Smooth muscle cell (in vitro differentiated cells): ENCODE data around the gene SEPHS2. TPM values are rescaled to one million over a fixed set of nuclear protein-coding genes. Genes with fewer than 3 reads are reported as not detected.

Source experiments
- DNase-seq: peaks from one replicate; lab custom pipeline; 2025; ENCODE audit not compliant: unreplicated experiment; lab: John Stamatoyannopoulos, UW
- H2AFZ ChIP-seq: fragments of 200-600 bp; sonication (generic); 2 replicates; pipeline ENCODE4 v1.6.0; 2016; ENCODE audit warnings: antibody characterized with exemption, low read depth, mild to moderate bottlenecking
- H3F3A ChIP-seq: fragments of 200-600 bp; sonication (generic); 2 replicates; pipeline ENCODE4 v1.6.0; 2017; ENCODE audit warnings: antibody characterized with exemption, low read depth
- H3K27ac ChIP-seq: fragments of 200-600 bp; sonication (generic); 2 replicates; pipeline ENCODE4 v1.5.1; 2016; ENCODE audit warnings: low read depth, mild to moderate bottlenecking
- H3K27me3 ChIP-seq: fragments of 200-600 bp; sonication (generic); 2 replicates; pipeline ENCODE4 v1.6.1; 2016; ENCODE audit warnings: low read depth, mild to moderate bottlenecking
- H3K36me3 ChIP-seq: fragments of 200-600 bp; sonication (generic); 2 replicates; pipeline ENCODE4 v1.5.1; 2016; ENCODE audit warnings: low read depth
- H3K4me1 ChIP-seq: fragments of 200-600 bp; sonication (generic); 2 replicates; pipeline ENCODE4 v1.5.1; 2016; ENCODE audit warnings: low read depth
- H3K4me2 ChIP-seq: fragments of 200-600 bp; sonication (generic); 2 replicates; pipeline ENCODE4 v1.6.0; 2016; ENCODE audit warnings: mild to moderate bottlenecking
- H3K4me3 ChIP-seq: fragments of 200-600 bp; sonication (generic); 2 replicates; pipeline ENCODE4 v1.5.1; 2016; ENCODE audit warnings: mild to moderate bottlenecking
- H3K79me2 ChIP-seq: fragments of 200-600 bp; sonication (generic); 2 replicates; pipeline ENCODE4 v1.6.0; 2016; ENCODE audit warnings: low read depth, mild to moderate bottlenecking
- H3K9ac ChIP-seq: fragments of 200-600 bp; sonication (generic); 2 replicates; pipeline ENCODE4 v1.6.0; 2016; ENCODE audit warnings: low read depth
- H3K9me3 ChIP-seq: fragments of 200-600 bp; sonication (generic); replicated peaks from 2 replicates; pipeline ENCODE4 v1.5.1; 2016; ENCODE audit warnings: low read depth
- H4K20me1 ChIP-seq: fragments of 200-600 bp; sonication (generic); 2 replicates; pipeline ENCODE4 v1.6.0; 2016; ENCODE audit warnings: low read depth
- WGBS: methylation state at CpG from one replicate; pipeline ENCODE4 v1.1.7; 2016; ENCODE audit warnings: low lambda C conversion rate; 5-methylcytosine and 5-hydroxymethylcytosine counted together
- polyA plus RNA-seq: library from polyadenylated mRNA; unstranded; fragments of >200 nt; fragmentation: Nextera tagmentation; extraction: Ambion mirVana; gene quantifications from 2 replicates; pipeline ENCODE4 v1.2.1, GENCODE V29; 2016
- total RNA-seq: library from RNA; depleted of rRNA; stranded (reverse); fragments of >200 nt; gene quantifications from 2 replicates; pipeline ENCODE4 v1.2.3, GENCODE V29; 2014
- TF ChIP-seq, protein P1 (sequence below): fragments of 200-600 bp; sonication (generic); IDR thresholded peaks from 2 replicates; pipeline ENCODE4 v1.5.1; 2017; ENCODE audit warnings: borderline replicate concordance, mild to moderate bottlenecking, antibody characterized with exemption; ENCODE audit not compliant: insufficient read depth, poor library complexity, severe bottlenecking

Gene SEPHS2
- total and polyA plus RNA-seq, 2 experiments from 2014 or later = 12.1 to 26.4 TPM

DNA sequence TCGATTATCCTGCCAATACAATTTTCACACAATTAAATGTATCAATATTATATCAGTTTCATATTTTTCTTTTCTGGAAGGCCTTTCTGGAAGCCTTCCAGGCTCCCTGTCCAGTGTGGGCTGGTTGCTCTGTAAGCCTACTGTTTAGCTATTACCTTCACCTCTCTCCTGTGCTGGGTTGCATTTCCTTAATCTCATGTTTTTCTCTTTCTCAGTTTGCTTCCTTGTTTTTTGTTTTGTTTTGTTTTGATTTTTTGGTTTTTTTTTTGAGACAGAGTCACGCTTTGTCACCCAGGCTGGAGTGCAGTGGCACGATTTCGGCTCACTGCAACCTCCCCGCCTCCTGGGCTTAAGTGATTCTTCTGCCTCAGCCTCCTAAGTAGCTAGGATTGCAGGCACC is 6.8 kb downstream of the SEPHS2 start:
- no peaks in the 10 kb centered on the region for H3K9me3 ChIP-seq
- H3K79me2 ChIP-seq = no peaks in the 10 kb centered on the region
- no peaks in the 10 kb centered on the region for H3F3A ChIP-seq
- no peak overlapping the region for H3K9ac ChIP-seq
- H3K4me2 ChIP-seq = no peak overlapping the region
- H3K27ac ChIP-seq = no peak overlapping the region
- no peaks in the 10 kb centered on the region for H3K36me3 ChIP-seq
- H3K4me1 ChIP-seq = no peaks in the 10 kb centered on the region
- H4K20me1 ChIP-seq = peaks cover 4% of the 10 kb centered on the region
- TF ChIP-seq, protein P1, sequence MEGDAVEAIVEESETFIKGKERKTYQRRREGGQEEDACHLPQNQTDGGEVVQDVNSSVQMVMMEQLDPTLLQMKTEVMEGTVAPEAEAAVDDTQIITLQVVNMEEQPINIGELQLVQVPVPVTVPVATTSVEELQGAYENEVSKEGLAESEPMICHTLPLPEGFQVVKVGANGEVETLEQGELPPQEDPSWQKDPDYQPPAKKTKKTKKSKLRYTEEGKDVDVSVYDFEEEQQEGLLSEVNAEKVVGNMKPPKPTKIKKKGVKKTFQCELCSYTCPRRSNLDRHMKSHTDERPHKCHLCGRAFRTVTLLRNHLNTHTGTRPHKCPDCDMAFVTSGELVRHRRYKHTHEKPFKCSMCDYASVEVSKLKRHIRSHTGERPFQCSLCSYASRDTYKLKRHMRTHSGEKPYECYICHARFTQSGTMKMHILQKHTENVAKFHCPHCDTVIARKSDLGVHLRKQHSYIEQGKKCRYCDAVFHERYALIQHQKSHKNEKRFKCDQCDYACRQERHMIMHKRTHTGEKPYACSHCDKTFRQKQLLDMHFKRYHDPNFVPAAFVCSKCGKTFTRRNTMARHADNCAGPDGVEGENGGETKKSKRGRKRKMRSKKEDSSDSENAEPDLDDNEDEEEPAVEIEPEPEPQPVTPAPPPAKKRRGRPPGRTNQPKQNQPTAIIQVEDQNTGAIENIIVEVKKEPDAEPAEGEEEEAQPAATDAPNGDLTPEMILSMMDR = no peak
- DNase-seq = no peak
- H2AFZ ChIP-seq = no peak overlapping the region
- no peak overlapping the region for H3K4me3 ChIP-seq
- 94% methylated on average over 5 of the region's 5 CpGs for WGBS
- no peaks in the 10 kb centered on the region for H3K27me3 ChIP-seq

DNA sequence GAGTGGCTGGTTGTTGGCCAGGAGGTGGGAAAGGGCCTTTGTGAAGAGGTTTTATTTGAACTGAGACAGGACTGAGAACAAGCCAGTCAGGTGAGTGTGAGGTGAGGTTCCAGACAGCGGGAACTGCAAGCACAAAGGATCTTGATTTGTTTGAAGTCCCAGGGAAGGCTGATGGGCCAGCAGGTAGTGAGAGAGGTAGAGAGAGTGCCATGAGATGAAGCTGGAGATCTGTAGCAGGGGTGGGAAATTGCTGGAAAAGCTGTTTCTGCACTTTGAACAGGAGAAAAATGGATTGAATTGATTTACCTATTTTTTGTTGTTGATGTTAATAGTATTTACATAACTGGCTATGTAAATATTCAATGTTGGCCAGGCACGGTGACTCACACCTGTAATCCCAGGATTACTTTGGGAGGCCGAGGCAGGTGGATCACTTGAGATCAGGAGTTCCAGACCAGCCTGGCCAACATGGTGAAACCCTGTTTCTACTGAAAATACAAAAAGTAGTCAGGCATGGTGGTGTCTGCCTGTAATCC is 8.1 kb downstream of the SEPHS2 start:
- Histone ChIP-seq H3K4me1 (no peaks in the 10 kb centered on the region), H3F3A (no peaks in the 10 kb centered on the region), H2AFZ (no peak overlapping the region), H3K27ac (no peak overlapping the region), H3K79me2 (no peaks in the 10 kb centered on the region), H3K4me3 (no peak overlapping the region), H4K20me1 (no peaks in the 10 kb centered on the region), H3K27me3 (no peaks in the 10 kb centered on the region), H3K9ac (no peak overlapping the region), H3K9me3 (no peaks in the 10 kb centered on the region), H3K36me3 (no peaks in the 10 kb centered on the region), H3K4me2 (no peak overlapping the region)
- WGBS = 72% methylated on average over 3 of the region's 3 CpGs
- no peak for DNase-seq
- TF ChIP-seq, protein P1 = no peak

DNA sequence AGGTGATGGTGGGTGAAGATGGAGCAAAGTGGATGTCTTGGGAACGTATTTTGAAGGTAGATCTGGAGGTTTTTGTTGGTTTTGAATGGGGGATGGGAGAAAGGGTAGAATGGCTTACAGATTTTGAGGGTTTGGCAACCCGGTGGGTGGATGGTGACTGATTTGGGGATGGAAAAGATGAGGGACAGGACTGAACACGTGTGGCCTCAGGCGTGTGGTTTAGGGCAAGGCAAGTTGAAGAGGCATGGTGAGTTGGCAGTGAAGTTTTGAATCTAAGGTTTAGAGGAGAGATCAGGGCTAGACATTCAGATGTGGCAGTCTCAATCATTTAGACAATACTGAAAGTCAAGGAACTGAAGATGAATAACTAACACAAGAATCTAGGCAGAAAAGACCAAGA is 10.8 kb downstream of the SEPHS2 start:
- Histone ChIP-seq H3K4me2 (no peak overlapping the region), H3F3A (no peaks in the 10 kb centered on the region), H3K79me2 (no peaks in the 10 kb centered on the region), H3K4me1 (peaks cover 4% of the 10 kb centered on the region), H2AFZ (no peak overlapping the region), H3K4me3 (no peak overlapping the region), H3K9me3 (no peaks in the 10 kb centered on the region), H3K36me3 (no peaks in the 10 kb centered on the region), H3K9ac (no peak overlapping the region), H3K27ac (no peak overlapping the region), H3K27me3 (no peaks in the 10 kb centered on the region), H4K20me1 (no peaks in the 10 kb centered on the region)
- DNase-seq = no peak
- 78% methylated on average over 4 of the region's 4 CpGs for WGBS
- TF ChIP-seq, protein P1 = no peak

DNA sequence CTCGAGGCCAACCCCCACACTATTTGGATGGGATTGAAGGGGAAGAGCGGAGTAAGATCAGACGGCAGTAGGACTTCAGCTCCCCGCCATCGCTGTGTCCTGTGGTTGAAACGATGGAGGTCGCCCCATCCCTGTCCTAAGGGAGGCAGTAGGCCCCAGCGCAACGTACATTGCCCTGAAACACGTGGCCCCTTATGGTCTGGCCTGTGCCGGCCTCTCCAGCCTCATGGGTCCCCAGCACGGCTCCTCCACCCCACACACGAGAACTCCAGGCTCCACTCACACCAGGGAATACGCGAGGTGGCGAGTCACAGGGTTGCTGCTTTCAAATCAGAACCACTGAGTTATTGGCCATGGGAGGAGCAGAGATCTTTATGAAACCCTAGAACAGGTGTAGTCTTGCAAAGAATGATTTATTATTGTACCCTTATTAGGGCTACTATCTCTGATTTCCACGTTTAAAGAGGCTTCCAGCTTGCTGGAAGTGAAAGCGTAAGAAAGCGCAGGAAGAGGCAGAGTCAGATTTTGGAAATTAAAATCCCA is 15.2 kb downstream of the SEPHS2 start:
- DNase-seq = no peak
- peak overlapping the region; percentile 58 for H3K4me3 ChIP-seq

More for the DNA sequence above, 15.2 kb downstream of the SEPHS2 start:
- H4K20me1 ChIP-seq = no peaks in the 10 kb centered on the region
- TF ChIP-seq, protein P1 = no peak
- no peaks in the 10 kb centered on the region for H3F3A ChIP-seq
- no peaks in the 10 kb centered on the region for H3K36me3 ChIP-seq
- H3K27me3 ChIP-seq = no peaks in the 10 kb centered on the region
- no peaks in the 10 kb centered on the region for H3K9me3 ChIP-seq
- peak overlapping the region; percentile 86 for H3K4me2 ChIP-seq
- no peak overlapping the region for H3K9ac ChIP-seq
- no peak overlapping the region for H3K27ac ChIP-seq
- WGBS = 45% methylated on average over 18 of the region's 19 CpGs
- H3K79me2 ChIP-seq = no peaks in the 10 kb centered on the region
- H2AFZ ChIP-seq = peak overlapping the region; percentile 20
- peaks cover 4% of the 10 kb centered on the region for H3K4me1 ChIP-seq
